HepG2 (cell line): ENCODE results near the gene KDM2B. TPM values are rescaled to one million over a fixed set of nuclear protein-coding genes. Genes with fewer than 3 reads are reported as not detected.

ENCODE experiments used
- AKNA ChIP-seq: sonication (generic); formaldehyde crosslinking; IDR thresholded peaks from 2 replicates; pipeline ENCODE4 v1.4.0; 2020; ENCODE audit warnings: missing genetic modification reagents, borderline replicate concordance
- CEBPB ChIP-seq: IDR thresholded peaks from 2 replicates; pipeline ENCODE4 v1.6.1; 2011; ENCODE audit warnings: low read depth, low read length, improper control_type of control experiment, borderline replicate concordance
- DZIP1 ChIP-seq: sonication (generic); formaldehyde crosslinking; IDR thresholded peaks from 2 replicates; pipeline ENCODE4 v1.5.0; 2020; ENCODE audit warnings: mild to moderate bottlenecking, missing genetic modification reagents
- ELK4 ChIP-seq: sonication (generic); formaldehyde crosslinking; IDR thresholded peaks from 2 replicates; pipeline ENCODE4 v1.9.0; 2021; ENCODE audit warnings: missing genetic modification reagents, borderline replicate concordance
- GABPB1 ChIP-seq: IDR thresholded peaks from 2 replicates; pipeline ENCODE4 v1.6.1; 2016; ENCODE audit warnings: mild to moderate bottlenecking, missing genetic modification reagents, moderate library complexity, missing compliant biosample characterization
- NFYC ChIP-seq: IDR thresholded peaks from 2 replicates; pipeline ENCODE4 v1.6.1; 2016; ENCODE audit warnings: missing genetic modification reagents, missing compliant biosample characterization
- RFX5 ChIP-seq: IDR thresholded peaks from 2 replicates; pipeline ENCODE4 v1.6.1; 2011; ENCODE audit warnings: low read depth, low read length, improper control_type of control experiment
- SOX6 ChIP-seq, 2 experiments: fragments of 450-650 bp in 1 of 2; sonication (generic) in 1 of 2; formaldehyde crosslinking in 1 of 2; IDR thresholded peaks; 2 replicates each; pipeline versions ENCODE4 v1.4.0 to v1.6.1; 2017 to 2020; ENCODE audit warnings: antibody characterized with exemption in 1 of 2, mild to moderate bottlenecking in 1 of 2, missing genetic modification reagents in 1 of 2
- ZFP90 ChIP-seq: sonication (generic); formaldehyde crosslinking; IDR thresholded peaks from 2 replicates; pipeline ENCODE4 v1.8.0; 2022; ENCODE audit warnings: missing genetic modification reagents, mild to moderate bottlenecking, inconsistent platforms, borderline replicate concordance
- ZKSCAN1 ChIP-seq: fragments of 150-350 bp; IDR thresholded peaks from 2 replicates; pipeline ENCODE4 v1.6.1; 2014; ENCODE audit warnings: low read length
- ZNF335 ChIP-seq: sonication (generic); formaldehyde crosslinking; IDR thresholded peaks from 2 replicates; pipeline ENCODE4 v1.4.0; 2020; ENCODE audit warnings: missing genetic modification reagents
- ZNF34 ChIP-seq: sonication (generic); formaldehyde crosslinking; IDR thresholded peaks from 2 replicates; pipeline ENCODE4 v1.4.0; 2020; ENCODE audit warnings: mild to moderate bottlenecking, missing genetic modification reagents, borderline replicate concordance
- ZNF362 ChIP-seq: sonication (generic); formaldehyde crosslinking; IDR thresholded peaks from 2 replicates; pipeline ENCODE4 v1.4.0; 2020; ENCODE audit warnings: missing genetic modification reagents, mild to moderate bottlenecking, borderline replicate concordance
- ZNF451 ChIP-seq: sonication (generic); formaldehyde crosslinking; IDR thresholded peaks from 2 replicates; pipeline ENCODE4 v1.5.0; 2020; ENCODE audit warnings: mild to moderate bottlenecking, missing genetic modification reagents
- ZNF557 ChIP-seq: sonication (generic); formaldehyde crosslinking; IDR thresholded peaks from 2 replicates; pipeline ENCODE4 v1.4.0; 2020; ENCODE audit warnings: missing genetic modification reagents
- ZNF577 ChIP-seq: sonication (generic); formaldehyde crosslinking; IDR thresholded peaks from 2 replicates; pipeline ENCODE4 v1.4.0; 2020; ENCODE audit warnings: mild to moderate bottlenecking, low read depth, missing genetic modification reagents, borderline replicate concordance
- ZNF878 ChIP-seq: sonication (generic); formaldehyde crosslinking; IDR thresholded peaks from 2 replicates; pipeline ENCODE4 v1.8.1; 2023; ENCODE audit warnings: mild to moderate bottlenecking, missing genetic modification reagents, moderate library complexity
- ZSCAN9 ChIP-seq: IDR thresholded peaks from 2 replicates; pipeline ENCODE4 v1.6.1; 2016; ENCODE audit warnings: borderline replicate concordance
- polyA plus RNA-seq, 8 experiments: library from polyadenylated mRNA; depleted of rRNA in 3 of 8; stranded (reverse) in 7 of 8; unstranded in 1 of 8; fragments of >200 nt; fragmentation: Illumina TruSeq in 4 of 8; extraction: Trizol in 4 of 8; gene quantifications; 2 replicates each; pipeline versions ENCODE4 v1.2.1 to v1.2.3, GENCODE V29; 2011 to 2016; ENCODE audit warnings: low read depth in 4 of 8, missing spikeins in 1 of 8, mixed read lengths in 1 of 8; ENCODE audit not compliant: insufficient read depth in 1 of 8
- total RNA-seq, 5 experiments: library from RNA; depleted of rRNA; stranded (reverse); fragments of >200 nt; fragmentation: Illumina TruSeq; extraction: Trizol; gene quantifications; 2 replicates each; pipeline ENCODE4 v1.2.3, GENCODE V29; 2016; ENCODE audit warnings: low read depth in 1 of 5

Gene KDM2B
- total and polyA plus RNA-seq, 2 of the 13 experiments (the other 11 are each of a cell fraction or from before 2014, with no cell fraction given) = 17.5 to 26.1 TPM

GRCh38 chr12:121626087-121626852, 45.4 kb upstream of the KDM2B start, which contains the start of gene ORAI1 (continued):
- TF ChIP-seq ELK4 (CRISPR knock-in tag) = no peak
- TF ChIP-seq ZNF362 = no peak
- no peak for TF ChIP-seq ZNF34 (CRISPR knock-in tag)
- TF ChIP-seq ZNF335 (CRISPR knock-in tag) = no peak
- TF ChIP-seq ZNF878 (CRISPR knock-in tag) = no peak
- peak; percentile 39; the same call in 1 of the 2 replicates for TF ChIP-seq NFYC
- TF ChIP-seq ZNF451 (CRISPR knock-in tag) = peak; percentile 11; the same call in 1 of the 2 replicates
- TF ChIP-seq ZSCAN9 = no peak
- TF ChIP-seq DZIP1 = no peak; the same call in 1 of the 2 replicates
- TF ChIP-seq GABPB1 (CRISPR knock-in tag) = peak; percentile 77; the same call in 1 of the 2 replicates
- TF ChIP-seq AKNA = 0 out of 2 replicates have a peak, but pooled peaks have one; percentile 43
- no peak for TF ChIP-seq CEBPB
- no peak for TF ChIP-seq ZNF577 (CRISPR knock-in tag)
- no peak for TF ChIP-seq SOX6 (IDR thresholded peaks at IDR 0.05)
- TF ChIP-seq SOX6 (CRISPR knock-in tag; IDR thresholded peaks at IDR 0.05) = peak; percentile 31; the same call in 1 of the 2 replicates
- peak; percentile 19; the same call in 1 of the 2 replicates for TF ChIP-seq RFX5
- no peak for TF ChIP-seq ZKSCAN1
- peak; percentile 35; the same call in 1 of the 2 replicates for TF ChIP-seq ZFP90 (CRISPR knock-in tag)
- no peak for TF ChIP-seq ZNF557 (CRISPR knock-in tag)
